Testis (tissue), 3 donors: ENCODE data around the gene ADAMTS12. TPM values are rescaled to one million over a fixed set of nuclear protein-coding genes. Genes with fewer than 3 reads are reported as not detected.

ENCODE experiments used
- DNase-seq: peaks from one replicate; pipeline ENCODE4 v3.0.0-alpha.2; 2019
- H3K27ac ChIP-seq, 2 donors: fragments of 200-600 bp; sonication (generic); one replicate each; pipeline ENCODE4 v1.5.1; 2019
- H3K27me3 ChIP-seq: fragments of 200-600 bp; sonication (generic); one replicate; pipeline ENCODE4 v1.5.1; 2019
- H3K36me3 ChIP-seq: fragments of 200-600 bp; sonication (generic); one replicate; pipeline ENCODE4 v1.5.1; 2017; ENCODE audit warnings: low read depth; ENCODE audit errors: missing control alignments
- H3K4me1 ChIP-seq: fragments of 200-600 bp; sonication (generic); one replicate; pipeline ENCODE4 v1.5.1; 2019
- H3K4me3 ChIP-seq, 2 donors: fragments of 200-600 bp; sonication (generic); one replicate each; pipeline ENCODE4 v1.5.1; 2017 to 2019
- H3K9me3 ChIP-seq: fragments of 200-600 bp; sonication (generic); one replicate; pipeline ENCODE4 v1.5.1; 2017
- POLR2A ChIP-seq: fragments of 450-650 bp; IDR thresholded peaks from one replicate; pipeline ENCODE4 v1.6.1; 2017; ENCODE audit warnings: antibody characterized with exemption, mild to moderate bottlenecking, moderate library complexity
- WGBS, 2 donors: methylation state at CpG; one replicate each; pipeline ENCODE4 v1.1.5; 2018; 5-methylcytosine and 5-hydroxymethylcytosine counted together
- intact Hi-C: fragments of 100-400 bp; cut with DNase I; formaldehyde crosslinking; loops from one replicate; pipeline ENCODE4 v1.15.1; 2023; ENCODE audit warnings: low total_unique reads
- polyA plus RNA-seq: library from polyadenylated mRNA; stranded (reverse); fragments of 350-450 nt; fragmentation: Illumina TruSeq; extraction: RNeasy Lipid Tissue Mini Kit (QIAGEN cat#74804); gene quantifications from one replicate; pipeline ENCODE4 v1.2.3, GENCODE V29; 2014; ENCODE audit warnings: low read depth, low replicate concordance; ENCODE audit not compliant: insufficient read depth
- total RNA-seq, 2 donors: library from RNA; depleted of rRNA; stranded (reverse); fragments of >200 nt; gene quantifications; one replicate each; pipeline ENCODE4 v1.2.3, GENCODE V29; 2016
- TF ChIP-seq, protein P1 (sequence below), 3 experiments: fragments of 450-650 bp in 2 of 3; fragments of 200-600 bp in 1 of 3; sonication (generic) in 1 of 3; IDR thresholded peaks; one replicate each; pipeline ENCODE4 v1.5.1; 2016 to 2019; ENCODE audit warnings: antibody characterized with exemption in 3 of 3, mild to moderate bottlenecking in 2 of 3, moderate library complexity in 1 of 3

Gene ADAMTS12
- total and polyA plus RNA-seq, 3 donors from 2014 or later = 4.9 to 9.3 (median 7.5) TPM

DNA sequence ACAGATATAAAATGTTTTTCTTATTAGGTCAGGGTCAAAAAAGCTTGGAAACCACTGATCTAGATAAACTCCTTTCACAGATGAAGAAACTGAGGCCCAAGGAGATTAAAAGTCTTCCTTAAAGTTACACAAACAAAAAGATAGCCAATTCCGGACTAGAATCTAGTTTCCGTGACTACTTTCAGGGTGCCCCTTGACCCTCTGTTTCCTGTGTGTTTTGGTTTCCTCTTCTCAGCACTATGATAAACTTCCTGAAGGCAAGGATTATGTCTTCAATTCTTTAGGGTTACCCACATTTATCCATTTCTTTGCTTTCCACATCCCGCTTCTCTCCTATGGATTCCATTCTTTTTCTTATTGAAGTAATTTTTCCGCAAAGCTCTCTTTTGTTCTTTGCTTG is 83.1 kb downstream of the ADAMTS12 start:
- Histone ChIP-seq H3K27me3 (no peaks in the 10 kb centered on the region), H3K4me3 (no peak overlapping the region), H3K4me1 (no peaks in the 10 kb centered on the region), H3K27ac (no peak overlapping the region), H3K9me3 (no peaks in the 10 kb centered on the region), H3K36me3 (no peaks in the 10 kb centered on the region)
- TF ChIP-seq, protein P1, sequence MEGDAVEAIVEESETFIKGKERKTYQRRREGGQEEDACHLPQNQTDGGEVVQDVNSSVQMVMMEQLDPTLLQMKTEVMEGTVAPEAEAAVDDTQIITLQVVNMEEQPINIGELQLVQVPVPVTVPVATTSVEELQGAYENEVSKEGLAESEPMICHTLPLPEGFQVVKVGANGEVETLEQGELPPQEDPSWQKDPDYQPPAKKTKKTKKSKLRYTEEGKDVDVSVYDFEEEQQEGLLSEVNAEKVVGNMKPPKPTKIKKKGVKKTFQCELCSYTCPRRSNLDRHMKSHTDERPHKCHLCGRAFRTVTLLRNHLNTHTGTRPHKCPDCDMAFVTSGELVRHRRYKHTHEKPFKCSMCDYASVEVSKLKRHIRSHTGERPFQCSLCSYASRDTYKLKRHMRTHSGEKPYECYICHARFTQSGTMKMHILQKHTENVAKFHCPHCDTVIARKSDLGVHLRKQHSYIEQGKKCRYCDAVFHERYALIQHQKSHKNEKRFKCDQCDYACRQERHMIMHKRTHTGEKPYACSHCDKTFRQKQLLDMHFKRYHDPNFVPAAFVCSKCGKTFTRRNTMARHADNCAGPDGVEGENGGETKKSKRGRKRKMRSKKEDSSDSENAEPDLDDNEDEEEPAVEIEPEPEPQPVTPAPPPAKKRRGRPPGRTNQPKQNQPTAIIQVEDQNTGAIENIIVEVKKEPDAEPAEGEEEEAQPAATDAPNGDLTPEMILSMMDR (IDR thresholded peaks at IDR 0.05) = no peak
- TF ChIP-seq POLR2A = no peak
- intact Hi-C loops = no loop called here
- no peak for DNase-seq
- 75 to 79% methylated on average over 4 of the region's 4 CpGs for WGBS, 2 donors

- intact Hi-C loops = no loop called here
- Histone ChIP-seq H3K36me3 (no peaks in the 10 kb centered on the region), H3K27me3 (no peaks in the 10 kb centered on the region), H3K4me3 (no peak overlapping the region), H3K27ac (no peak overlapping the region), H3K9me3 (no peaks in the 10 kb centered on the region), H3K4me1 (no peaks in the 10 kb centered on the region)
- no peak for DNase-seq
- TF ChIP-seq, protein P1 (IDR thresholded peaks at IDR 0.05) = no peak
- TF ChIP-seq POLR2A = no peak
- whole genome bisulfite sequencing, 2 donors = 83 to 90% methylated on average over 9 of the region's 9 CpGs
These were observed 84.0 kb downstream of the ADAMTS12 start for GRCh38 chr5:33807771-33808170.

- 84 to 85% methylated on average over 13 of the region's 13 CpGs for WGBS, 2 donors
- TF ChIP-seq, protein P1 (IDR thresholded peaks at IDR 0.05) = no peak
- TF ChIP-seq POLR2A = no peak
- no peaks in the 10 kb centered on the region for H3K36me3 ChIP-seq
- no peak for DNase-seq
- intact Hi-C loops = no loop called here
- no peaks in the 10 kb centered on the region for H3K27me3 ChIP-seq
- H3K9me3 ChIP-seq = no peaks in the 10 kb centered on the region
- H3K4me1 ChIP-seq = no peaks in the 10 kb centered on the region
- H3K27ac ChIP-seq = no peak overlapping the region
- H3K4me3 ChIP-seq = no peak overlapping the region
These were observed 84.9 kb downstream of the ADAMTS12 start for GRCh38 chr5:33806738-33807442.

GRCh38 chr5:33801292-33801691 is 90.5 kb downstream of the ADAMTS12 start:
- H3K27me3 ChIP-seq = no peaks in the 10 kb centered on the region
- no peak for TF ChIP-seq POLR2A
- TF ChIP-seq, protein P1 (IDR thresholded peaks at IDR 0.05) = no peak
- no peaks in the 10 kb centered on the region for H3K36me3 ChIP-seq
- H3K4me3 ChIP-seq = no peak overlapping the region
- intact Hi-C loops = no loop called here
- H3K27ac ChIP-seq = no peak overlapping the region
- no peaks in the 10 kb centered on the region for H3K4me1 ChIP-seq
- no peak for DNase-seq
- no peaks in the 10 kb centered on the region for H3K9me3 ChIP-seq
